NB4 (cell line): Measurements from ENCODE around the gene RNF114.
"Not testable (repeated sequence)": the region's sequence is repeated elsewhere in the genome, so short reads cannot be mapped to it uniquely, and the experiment has no call there.

Experiments
- DNase-seq: peaks from one replicate; pipeline ENCODE4 v3.0.0; 2010; ENCODE audit warnings: low read depth
- H3K4me3 ChIP-seq: one replicate; pipeline ENCODE4 v1.5.1; 2011; ENCODE audit warnings: mild to moderate bottlenecking, low read depth, low read length, moderate library complexity
- MYC ChIP-seq: IDR thresholded peaks from 2 replicates; pipeline ENCODE4 v1.6.1; 2011; ENCODE audit warnings: low read depth, low read length
- POLR2A ChIP-seq: IDR thresholded peaks from 2 replicates; pipeline ENCODE4 v1.6.1; 2011; ENCODE audit warnings: mild to moderate bottlenecking; ENCODE audit not compliant: insufficient read length; ENCODE audit errors: extremely low read depth
- TF ChIP-seq, protein P1 (sequence below): IDR thresholded peaks from one replicate; pipeline ENCODE4 v1.5.1; 2012; ENCODE audit warnings: low read depth, low read length
- TF ChIP-seq, protein P2 (sequence below): IDR thresholded peaks from 2 replicates; pipeline ENCODE4 v1.6.1; 2011; ENCODE audit warnings: low read depth, low read length

The RNF114 gene

DNA sequence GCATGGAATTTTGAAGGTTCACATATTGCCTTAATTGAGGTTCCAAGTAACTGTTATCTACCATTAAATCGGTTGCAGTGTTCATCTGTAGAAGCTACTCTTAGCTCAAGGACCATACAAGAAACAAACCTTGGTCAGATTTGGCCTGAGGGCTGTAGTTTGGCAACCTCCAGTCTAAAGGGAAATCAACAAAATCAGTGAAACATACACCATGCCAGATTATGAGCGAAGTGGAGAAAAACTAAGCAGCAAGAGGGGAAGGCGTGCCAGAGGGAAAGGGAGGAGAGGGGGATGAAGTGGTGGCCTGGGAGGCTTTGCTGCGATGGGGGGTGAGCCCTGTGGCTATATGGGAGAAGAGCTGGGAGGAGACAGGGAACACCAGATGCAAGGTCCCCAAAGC, 37.8 kb downstream of the RNF114 start:
- H3K4me3 ChIP-seq: no peak overlapping the region
- no peak for TF ChIP-seq POLR2A
- TF ChIP-seq MYC: no peak
- TF ChIP-seq, protein P1, sequence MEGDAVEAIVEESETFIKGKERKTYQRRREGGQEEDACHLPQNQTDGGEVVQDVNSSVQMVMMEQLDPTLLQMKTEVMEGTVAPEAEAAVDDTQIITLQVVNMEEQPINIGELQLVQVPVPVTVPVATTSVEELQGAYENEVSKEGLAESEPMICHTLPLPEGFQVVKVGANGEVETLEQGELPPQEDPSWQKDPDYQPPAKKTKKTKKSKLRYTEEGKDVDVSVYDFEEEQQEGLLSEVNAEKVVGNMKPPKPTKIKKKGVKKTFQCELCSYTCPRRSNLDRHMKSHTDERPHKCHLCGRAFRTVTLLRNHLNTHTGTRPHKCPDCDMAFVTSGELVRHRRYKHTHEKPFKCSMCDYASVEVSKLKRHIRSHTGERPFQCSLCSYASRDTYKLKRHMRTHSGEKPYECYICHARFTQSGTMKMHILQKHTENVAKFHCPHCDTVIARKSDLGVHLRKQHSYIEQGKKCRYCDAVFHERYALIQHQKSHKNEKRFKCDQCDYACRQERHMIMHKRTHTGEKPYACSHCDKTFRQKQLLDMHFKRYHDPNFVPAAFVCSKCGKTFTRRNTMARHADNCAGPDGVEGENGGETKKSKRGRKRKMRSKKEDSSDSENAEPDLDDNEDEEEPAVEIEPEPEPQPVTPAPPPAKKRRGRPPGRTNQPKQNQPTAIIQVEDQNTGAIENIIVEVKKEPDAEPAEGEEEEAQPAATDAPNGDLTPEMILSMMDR: no peak
- TF ChIP-seq, protein P2, sequence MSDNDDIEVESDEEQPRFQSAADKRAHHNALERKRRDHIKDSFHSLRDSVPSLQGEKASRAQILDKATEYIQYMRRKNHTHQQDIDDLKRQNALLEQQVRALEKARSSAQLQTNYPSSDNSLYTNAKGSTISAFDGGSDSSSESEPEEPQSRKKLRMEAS: no peak
- DNase-seq: no peak

DNA sequence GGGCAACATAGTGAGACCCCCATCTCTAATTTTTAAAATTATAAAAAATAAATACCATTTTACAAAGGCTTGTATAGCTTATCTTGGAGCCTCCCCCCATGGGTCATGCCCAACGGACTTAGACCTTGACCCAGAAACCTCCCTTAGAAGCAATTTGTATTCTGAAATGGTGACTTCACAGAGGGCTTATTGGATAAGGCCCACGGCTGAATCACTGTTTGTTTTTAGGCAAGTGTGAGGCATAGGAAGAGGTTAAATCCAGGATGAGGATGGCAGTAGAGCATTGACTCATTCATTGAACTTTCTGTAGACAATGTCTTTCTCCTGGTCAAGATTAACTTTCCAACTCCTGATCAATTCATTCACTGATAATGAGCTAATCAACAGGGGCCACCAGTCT, 40.3 kb downstream of the RNF114 start:
- TF ChIP-seq, protein P1: no peak
- TF ChIP-seq MYC (no peak), POLR2A (no peak)
- TF ChIP-seq, protein P2: no peak
- DNase-seq: no peak
- H3K4me3 ChIP-seq: no peak overlapping the region

DNA sequence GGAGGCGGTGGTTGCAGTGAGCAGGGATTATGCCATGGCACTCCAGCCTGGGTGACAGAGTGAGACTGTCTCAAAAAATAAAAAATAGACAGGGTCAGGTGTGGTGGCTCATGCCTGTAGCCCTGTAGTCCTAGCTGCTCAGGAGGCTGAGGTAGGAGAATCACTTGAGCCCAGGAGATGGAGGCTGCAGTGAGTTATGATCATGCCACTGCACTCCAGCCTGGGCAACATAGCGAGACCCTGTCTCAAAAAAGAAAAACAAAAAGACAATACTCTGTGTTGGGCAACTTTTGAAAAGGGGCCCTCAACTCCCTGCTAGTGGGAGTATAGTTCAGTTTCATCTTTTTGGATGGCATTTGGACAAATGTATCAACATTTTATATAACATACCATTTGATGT, 41.5 kb downstream of the RNF114 start:
- not testable (repeated sequence) for H3K4me3 ChIP-seq, DNase-seq

DNA sequence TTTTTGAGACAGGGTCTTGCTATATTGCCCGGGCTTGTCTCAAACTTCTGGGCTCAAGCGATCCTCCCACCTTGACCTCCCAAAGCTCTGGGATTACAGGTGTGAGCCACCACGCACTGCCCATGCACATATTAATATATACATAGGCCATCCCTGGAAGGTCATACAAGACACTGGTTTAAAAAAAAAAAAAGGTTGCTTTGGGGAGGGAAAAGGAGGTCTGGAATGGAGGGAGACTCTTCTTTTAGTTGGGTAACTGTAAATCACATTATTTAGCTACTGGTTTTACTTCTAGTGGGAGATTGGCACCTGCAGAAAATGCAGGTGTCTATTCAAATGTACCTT, 42.5 kb downstream of the RNF114 start:
- TF ChIP-seq MYC (no peak), POLR2A (no peak)
- TF ChIP-seq, protein P2: no peak
- TF ChIP-seq, protein P1: no peak
- no peak for DNase-seq

DNA sequence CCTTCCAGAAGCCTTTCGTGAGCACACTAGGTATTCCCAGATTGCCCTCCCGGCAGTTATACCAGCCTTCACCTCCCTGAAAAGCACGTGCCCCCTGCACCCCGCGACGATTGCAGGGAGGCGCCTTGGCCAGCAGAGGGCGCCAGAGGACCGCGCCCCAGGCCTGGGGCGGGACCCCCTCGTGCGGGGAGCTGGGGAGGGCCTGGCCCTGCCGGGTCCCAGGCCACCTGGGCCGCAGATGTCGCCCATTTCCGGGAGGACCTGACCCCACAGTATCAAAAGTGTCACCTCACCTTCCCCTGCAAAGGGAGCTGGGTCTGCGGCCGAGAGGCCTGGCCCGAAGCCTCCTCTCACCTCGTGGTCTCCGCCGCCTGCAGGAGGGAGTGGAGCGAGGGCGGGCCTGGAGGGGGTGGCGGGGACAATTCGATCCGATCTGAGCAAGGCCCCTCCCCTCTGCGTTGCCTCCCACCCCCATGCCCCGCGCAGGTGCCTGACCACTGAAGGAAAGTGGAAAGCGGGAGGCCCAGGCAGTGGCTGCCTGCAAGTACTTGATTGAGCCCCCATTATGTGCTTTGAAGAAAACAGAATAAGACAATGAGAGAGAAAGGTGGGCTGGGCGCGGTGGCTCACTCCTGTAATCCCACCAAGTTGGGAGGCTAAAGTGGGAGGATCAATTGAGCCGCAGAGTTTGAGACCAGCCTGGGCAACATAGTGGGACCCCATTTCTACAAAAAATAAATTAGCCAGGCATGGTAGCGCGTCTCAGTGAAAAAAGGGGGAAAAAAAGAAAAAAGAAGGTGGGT, 43.0 kb downstream of the RNF114 start:
- no peak for TF ChIP-seq POLR2A
- TF ChIP-seq, protein P2: peak; percentile 95
- TF ChIP-seq, protein P1: peak; percentile 97
- TF ChIP-seq MYC: peak; percentile 93
- peak; percentile 68 for DNase-seq
- no peak overlapping the region for H3K4me3 ChIP-seq

More for the DNA sequence above, 42.5 kb downstream of the RNF114 start:
- H3K4me3 ChIP-seq: no peak overlapping the region

DNA sequence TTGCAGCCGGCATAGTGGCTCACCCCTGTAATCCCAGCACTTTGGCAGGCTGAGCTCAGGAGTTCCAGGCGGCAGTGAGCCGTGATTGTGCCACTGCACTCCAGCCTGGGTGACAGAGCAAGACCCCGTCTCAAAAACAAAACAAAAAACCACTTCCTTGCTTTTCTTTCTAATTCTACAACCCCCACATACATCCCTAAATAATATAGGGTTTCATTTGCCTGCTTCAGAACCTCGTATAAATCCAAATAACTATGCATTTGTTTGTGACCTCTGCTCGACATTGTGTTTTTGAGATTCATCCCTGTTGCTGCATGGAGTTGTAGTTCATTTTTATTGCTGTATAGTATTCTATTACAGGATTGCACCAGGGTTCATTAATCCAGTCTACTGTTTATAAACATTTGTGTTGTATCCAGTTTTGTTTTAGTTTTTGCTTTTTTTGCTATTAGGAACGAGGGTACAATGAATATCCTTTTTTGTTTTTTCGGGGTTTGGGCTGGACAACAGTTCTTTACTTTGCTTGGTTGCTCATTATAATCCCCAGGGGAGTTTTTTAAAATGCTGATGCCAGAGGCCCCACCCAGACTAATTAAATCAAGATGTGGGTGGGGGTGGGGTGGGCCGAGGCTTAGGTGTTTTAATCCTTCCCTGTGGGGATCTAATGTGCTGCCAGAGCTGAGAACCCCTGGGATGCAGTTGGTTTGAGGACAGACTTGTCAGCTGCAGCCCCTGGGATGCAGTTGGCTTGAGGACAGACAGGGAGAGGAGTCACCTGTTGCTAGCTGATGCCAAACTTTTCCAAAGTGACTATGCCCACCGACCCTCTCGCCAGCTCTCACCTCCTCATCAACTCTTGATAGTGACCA, 44.2 kb downstream of the RNF114 start:
- TF ChIP-seq MYC (no peak), POLR2A (no peak)
- TF ChIP-seq, protein P2: no peak
- TF ChIP-seq, protein P1: no peak
- DNase-seq: no peak
- H3K4me3 ChIP-seq: no peak overlapping the region
